Measurements from ENCODE around the gene POU5F1.

- TF ChIP-seq CTCF (conservative IDR thresholded peaks at IDR 0.05; ENCODE audit: low read depth, low read length) (no peak), EZH2phosphoT487 (IDR thresholded peaks at IDR 0.05; ENCODE audit: borderline replicate concordance, low read length) (no peak), EZH2 (IDR thresholded peaks at IDR 0.05; ENCODE audit: low read length, unreplicated experiment) (no peak)
Observed at GRCh38 chr6:31165986-31166385, 4.5 kb downstream of the POU5F1 start.
